WERI-Rb-1 (cell line): Measurements from ENCODE around the gene GDF10.

Experiments
- DNase-seq: peaks from one replicate; pipeline ENCODE4 v3.0.0-alpha.2; 2020
- H3K27ac ChIP-seq: fragments of 250-450 bp; sonication (Bioruptor Pico); 2 replicates; pipeline ENCODE4 v1.5.1; 2020; ENCODE audit warnings: mild to moderate bottlenecking, moderate library complexity
- H3K27me3 ChIP-seq: fragments of 250-450 bp; sonication (Bioruptor Pico); 2 replicates; pipeline ENCODE4 v1.5.1; 2021; ENCODE audit warnings: mild to moderate bottlenecking, low read depth, moderate library complexity; ENCODE audit not compliant: insufficient read depth, severe bottlenecking
- H3K36me3 ChIP-seq: fragments of 250-450 bp; sonication (Bioruptor Pico); 2 replicates; pipeline ENCODE4 v1.5.1; 2020; ENCODE audit warnings: mild to moderate bottlenecking, moderate library complexity
- H3K4me3 ChIP-seq: 2 replicates; pipeline ENCODE4 v1.5.1; 2011; ENCODE audit warnings: low read depth, mild to moderate bottlenecking, control low read depth, low read length
- H3K9me3 ChIP-seq: fragments of 250-450 bp; sonication (Bioruptor Pico); 2 replicates; pipeline ENCODE4 v1.5.1; 2021; ENCODE audit warnings: mild to moderate bottlenecking, moderate library complexity; ENCODE audit not compliant: severe bottlenecking
- CTCF ChIP-seq: IDR thresholded peaks from 2 replicates; pipeline ENCODE4 v1.5.1; 2011; ENCODE audit warnings: low read depth, mild to moderate bottlenecking, control low read depth, inconsistent platforms, low read length

GDF10 gene

GRCh38 chr10:47319784-47320183 is 19.8 kb downstream of the GDF10 start:
- Histone ChIP-seq H3K36me3 (no peaks in the 10 kb centered on the region), H3K27me3 (no peaks in the 10 kb centered on the region), H3K9me3 (no peaks in the 10 kb centered on the region), H3K4me3 (no peak overlapping the region), H3K27ac (no peak overlapping the region)
- no peak for TF ChIP-seq CTCF
- DNase-seq = no peak

- no peak for DNase-seq
- no peak overlapping the region for H3K27ac ChIP-seq
- H3K4me3 ChIP-seq = no peak overlapping the region
- H3K9me3 ChIP-seq = no peaks in the 10 kb centered on the region
- H3K27me3 ChIP-seq = no peaks in the 10 kb centered on the region
- no peaks in the 10 kb centered on the region for H3K36me3 ChIP-seq
- TF ChIP-seq CTCF = no peak
Observed at GRCh38 chr10:47320812-47321211, 20.8 kb downstream of the GDF10 start.

- no peaks in the 10 kb centered on the region for H3K36me3 ChIP-seq
- TF ChIP-seq CTCF = no peak
- no peaks in the 10 kb centered on the region for H3K27me3 ChIP-seq
- H3K4me3 ChIP-seq = no peak overlapping the region
- H3K9me3 ChIP-seq = no peaks in the 10 kb centered on the region
- no peak overlapping the region for H3K27ac ChIP-seq
- DNase-seq = no peak
Observed at GRCh38 chr10:47321521-47322195, 21.7 kb downstream of the GDF10 start.

GRCh38 chr10:47322300-47323061 is 22.5 kb downstream of the GDF10 start, which contains the start of gene GDF2:
GDF2 (plus strand) TSS chr10:47322454; CDS start chr10:47322669, 215 bp downstream.
- no peaks in the 10 kb centered on the region for H3K27me3 ChIP-seq
- H3K9me3 ChIP-seq = no peaks in the 10 kb centered on the region
- no peak within 1 kb of the TSS for H3K27ac ChIP-seq
- no peaks in the 10 kb centered on the region for H3K36me3 ChIP-seq
- TF ChIP-seq CTCF = no peak
- H3K4me3 ChIP-seq = no peak within 1 kb of the TSS
- no peak for DNase-seq

GRCh38 chr10:47323087-47323486 is 23.1 kb downstream of the GDF10 start:
- Histone ChIP-seq H3K36me3 (no peaks in the 10 kb centered on the region), H3K9me3 (no peaks in the 10 kb centered on the region), H3K27me3 (no peaks in the 10 kb centered on the region), H3K4me3 (no peak overlapping the region), H3K27ac (no peak overlapping the region)
- no peak for TF ChIP-seq CTCF
- DNase-seq = no peak
